D721Med (cell line): Measurements from ENCODE around the gene ASXL2.

Experiments
- DNase-seq: peaks from one replicate; pipeline ENCODE4 v3.0.0; 2011; ENCODE audit warnings: low spot score; ENCODE audit not compliant: insufficient read length
- FAIRE-seq: peaks from 2 replicates; lab custom pipeline; 2011; peaks lifted over from hg19 to GRCh38; lab: Jason Lieb, UNC
- CTCF ChIP-seq: IDR thresholded peaks from 2 replicates; pipeline ENCODE4 v1.5.1; 2012; ENCODE audit warnings: mild to moderate bottlenecking, control low read depth; ENCODE audit not compliant: insufficient read depth; ENCODE audit errors: missing control alignments

Gene ASXL2

DNA sequence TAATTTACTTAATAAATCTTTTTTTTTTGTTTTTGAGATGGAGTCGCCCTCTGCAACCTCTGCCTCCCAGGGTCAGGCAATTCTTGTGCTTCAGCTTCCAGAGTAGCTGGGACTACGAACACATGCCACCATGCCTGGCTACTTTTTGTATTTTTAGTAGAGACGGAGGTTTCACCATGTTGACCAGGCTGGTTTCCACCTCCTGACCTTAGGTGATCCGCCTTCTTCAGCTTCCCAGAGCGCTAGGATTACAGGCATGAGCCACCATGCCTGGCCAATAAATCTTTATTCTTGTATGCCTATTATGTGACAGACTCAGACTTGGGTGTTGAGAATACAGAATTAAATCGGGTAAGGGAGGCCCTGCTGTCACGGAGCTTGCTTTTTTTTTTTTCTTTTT is 16.7 kb upstream of the ASXL2 start:
- no peak for TF ChIP-seq CTCF
- FAIRE-seq (no peak), DNase-seq (no peak)

GRCh38 chr2:25894135-25894830 is 16.0 kb upstream of the ASXL2 start:
- no peak for DNase-seq
- FAIRE-seq: no peak
- no peak for TF ChIP-seq CTCF

- TF ChIP-seq CTCF: no peak
- DNase-seq (no peak), FAIRE-seq (no peak)
These were observed 13.4 kb upstream of the ASXL2 start for GRCh38 chr2:25891672-25892071.

DNA sequence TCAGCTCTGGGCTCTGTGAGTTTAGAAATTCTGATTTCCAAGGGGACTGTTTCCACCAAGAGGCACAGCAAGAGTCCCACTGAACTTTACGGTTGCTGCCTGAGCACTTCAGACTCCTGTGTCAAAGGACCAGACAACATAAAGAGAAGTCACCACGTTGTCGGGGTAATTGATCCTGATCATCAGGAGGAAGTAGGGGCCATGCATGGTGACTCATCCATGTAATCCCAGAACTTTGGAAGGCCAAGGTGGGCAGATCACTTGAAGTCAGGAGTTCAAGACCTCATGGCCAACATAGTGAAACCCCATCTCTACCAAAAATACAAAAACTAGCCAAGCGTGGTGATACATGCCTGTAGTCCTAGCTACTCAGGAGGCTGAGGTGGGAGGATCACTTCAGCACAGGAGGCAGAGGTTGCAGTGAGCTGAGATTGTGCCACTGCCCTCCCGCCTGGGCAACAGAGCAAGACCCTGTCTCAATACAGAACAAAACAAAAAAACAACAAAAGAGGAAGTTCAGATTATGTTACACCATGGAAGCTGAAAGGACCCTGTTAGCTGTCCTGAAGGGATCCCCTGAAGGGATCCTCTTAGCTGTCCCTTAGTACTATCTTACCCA is 9.4 kb upstream of the ASXL2 start:
- DNase-seq: no peak
- FAIRE-seq: no peak
- no peak for TF ChIP-seq CTCF

DNA sequence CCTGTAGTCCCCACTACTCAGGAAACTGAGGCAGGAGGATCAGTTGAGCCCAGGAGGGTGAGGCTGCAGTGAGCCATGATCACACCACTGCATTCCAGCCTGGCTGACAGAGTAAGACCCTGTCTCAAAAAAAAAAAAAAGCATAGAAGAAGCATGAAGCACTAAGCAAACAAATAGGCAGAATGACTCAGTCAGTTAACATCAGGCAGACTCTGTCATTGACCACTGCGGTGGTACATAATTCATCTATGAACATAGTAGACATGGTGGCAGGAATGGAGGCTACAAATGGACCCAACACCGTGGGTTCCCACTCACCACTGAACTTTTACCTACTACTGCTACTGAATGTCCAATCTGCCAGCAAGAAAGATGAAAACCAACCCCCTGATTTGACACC is 7.6 kb upstream of the ASXL2 start:
- TF ChIP-seq CTCF: no peak
- DNase-seq (no peak), FAIRE-seq (no peak)

GRCh38 chr2:25881764-25882163 is 3.5 kb upstream of the ASXL2 start:
- TF ChIP-seq CTCF: no peak
- no peak for DNase-seq
- FAIRE-seq: no peak

DNA sequence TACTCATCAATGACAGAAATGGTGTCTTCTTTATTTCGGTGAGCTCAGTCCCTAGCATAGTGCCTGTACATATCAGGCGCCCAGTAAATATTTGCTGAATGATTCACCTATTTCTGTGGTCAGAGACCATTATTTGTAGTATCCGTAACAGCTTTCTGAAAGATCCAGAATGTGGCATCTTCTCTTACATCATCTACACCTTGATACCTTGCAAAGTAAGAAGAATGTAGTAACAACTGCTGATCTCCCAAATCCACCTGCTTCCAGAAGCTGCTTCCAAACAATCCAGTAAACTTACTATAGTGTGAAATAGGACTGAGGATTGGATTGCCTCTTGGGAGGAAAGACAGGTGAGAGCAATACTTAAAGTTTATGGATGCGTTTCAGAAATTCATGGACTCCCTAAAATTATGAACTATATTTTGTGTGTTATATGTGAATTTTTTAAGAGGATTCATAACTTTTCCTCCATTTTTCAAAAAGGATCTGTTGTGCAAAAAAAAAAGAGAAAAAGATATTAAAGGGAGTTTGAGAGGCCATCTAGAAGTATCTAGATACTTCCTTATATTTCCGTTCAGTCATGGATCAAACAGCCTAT is 945 bp upstream of the ASXL2 start:
- DNase-seq (no peak), FAIRE-seq (no peak)
- TF ChIP-seq CTCF: no peak
